HG03460 (cell line): ENCODE data around the gene AQP3.
"Not testable (repeated sequence)": the region's sequence is repeated elsewhere in the genome, so short reads cannot be mapped to it uniquely, and the experiment has no call there.

Source experiments
- ATAC-seq: cut with Tn5 transposase; IDR thresholded peaks from one replicate; pipeline ENCODE4 v1.9.1; 2021; ENCODE audit not compliant: unreplicated experiment

AQP3 gene

GRCh38 chr9:33443047-33443446 is 4.3 kb downstream of the AQP3 start:
- ATAC-seq, result no peak

- no peak for ATAC-seq
Measured at GRCh38 chr9:33442125-33442524, 5.3 kb downstream of the AQP3 start.

GRCh38 chr9:33440609-33441008 is 6.8 kb downstream of the AQP3 start:
- no peak for ATAC-seq

GRCh38 chr9:33440204-33440603 is 7.2 kb downstream of the AQP3 start:
- no peak for ATAC-seq

- no peak for ATAC-seq
Measured at GRCh38 chr9:33439731-33440130, 7.7 kb downstream of the AQP3 start.

- ATAC-seq, result no peak
Measured at GRCh38 chr9:33438926-33439680, 8.3 kb downstream of the AQP3 start.

- ATAC-seq, result no peak
Measured at GRCh38 chr9:33437898-33438297, 9.5 kb downstream of the AQP3 start.

GRCh38 chr9:33437205-33437604 is 10.2 kb downstream of the AQP3 start:
- no peak for ATAC-seq

GRCh38 chr9:33436445-33436844 is 10.9 kb downstream of the AQP3 start:
- no peak for ATAC-seq

- ATAC-seq, result no peak
Measured at GRCh38 chr9:33435821-33436277, 11.5 kb downstream of the AQP3 start.

GRCh38 chr9:33434317-33435105 is 12.9 kb downstream of the AQP3 start:
- ATAC-seq, result no peak

GRCh38 chr9:33433871-33434270 is 13.5 kb downstream of the AQP3 start:
- no peak for ATAC-seq

- ATAC-seq, result no peak
Measured at GRCh38 chr9:33431420-33431819, 16.0 kb downstream of the AQP3 start.

GRCh38 chr9:33430942-33431341 is 16.5 kb downstream of the AQP3 start:
- no peak for ATAC-seq

- no peak for ATAC-seq
Measured at GRCh38 chr9:33429256-33429985, 18.0 kb downstream of the AQP3 start.

- ATAC-seq, result no peak
Measured at GRCh38 chr9:33426843-33427293, 20.5 kb downstream of the AQP3 start.

- ATAC-seq, result no peak
Measured at GRCh38 chr9:33425128-33425533, 22.3 kb downstream of the AQP3 start.

GRCh38 chr9:33424492-33424891 is 22.9 kb downstream of the AQP3 start:
- ATAC-seq, result not testable (repeated sequence)

GRCh38 chr9:33424043-33424442 is 23.4 kb downstream of the AQP3 start:
- not testable (repeated sequence) for ATAC-seq

GRCh38 chr9:33419708-33420303 is 27.6 kb downstream of the AQP3 start:
- ATAC-seq, result no peak

- ATAC-seq, result no peak
Measured at GRCh38 chr9:33418090-33418489, 29.3 kb downstream of the AQP3 start.
